Panc1 (cell line): ENCODE data around the gene CD8A.

Source experiments
- CTCF ChIP-seq: fragments of 450-650 bp; IDR thresholded peaks from 2 replicates; pipeline ENCODE4 v1.5.1; 2017; ENCODE audit warnings: mild to moderate bottlenecking
- POLR2AphosphoS5 ChIP-seq: IDR thresholded peaks from 2 replicates; pipeline ENCODE4 v1.6.1; 2012; ENCODE audit warnings: mild to moderate bottlenecking, low read depth, low read length, moderate library complexity
- SIN3A ChIP-seq: IDR thresholded peaks from 2 replicates; pipeline ENCODE4 v1.6.1; 2012; ENCODE audit warnings: low read depth, mild to moderate bottlenecking, low read length, moderate library complexity, borderline replicate concordance; ENCODE audit not compliant: insufficient read depth
- TCF7L2 ChIP-seq: IDR thresholded peaks from 2 replicates; pipeline ENCODE4 v1.6.1; 2011; ENCODE audit warnings: mild to moderate bottlenecking, low read depth, low read length, inconsistent platforms

DNA sequence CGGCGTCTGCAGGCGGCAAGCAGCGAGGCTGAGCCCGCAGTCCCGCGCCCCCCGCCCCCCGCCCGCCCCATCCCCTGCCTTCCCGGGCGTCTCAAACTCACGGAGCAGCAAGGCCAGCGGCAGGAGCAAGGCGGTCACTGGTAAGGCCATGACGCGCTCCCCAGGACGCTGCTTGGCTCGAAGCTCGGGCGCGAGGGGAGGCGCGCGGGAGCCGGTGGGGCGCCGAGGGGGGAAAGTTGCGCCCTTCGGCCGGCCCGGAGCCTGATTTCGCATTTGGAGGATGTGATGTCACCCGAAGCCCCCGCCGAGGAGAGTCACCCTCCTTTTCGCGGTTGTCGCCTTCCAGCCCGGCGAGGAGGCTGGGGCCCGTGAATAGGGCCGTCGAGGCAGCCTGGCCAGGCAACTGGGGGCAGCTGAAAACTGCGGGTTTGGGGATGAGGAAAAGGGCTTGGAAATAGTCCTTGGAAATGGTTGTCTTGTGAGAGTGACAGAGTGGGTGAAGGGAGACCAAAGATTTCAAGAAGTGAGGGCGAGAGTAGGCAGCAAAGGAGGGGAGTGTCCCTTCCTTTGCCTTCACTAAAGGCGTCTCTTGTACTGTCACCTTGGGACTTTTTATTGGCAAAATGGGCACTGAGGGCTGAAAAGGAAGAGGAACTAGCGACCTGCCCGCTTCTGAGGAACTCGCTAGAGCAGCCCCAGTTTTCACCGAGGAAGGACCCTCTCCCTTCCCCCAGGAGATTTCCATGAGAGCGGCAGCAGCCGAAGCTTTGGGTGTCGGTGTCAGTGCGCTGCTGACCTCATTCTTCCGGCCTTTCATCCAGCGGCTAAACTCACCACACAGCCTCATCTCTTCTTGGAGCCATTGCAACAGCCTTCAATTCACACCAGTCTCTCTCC, at the start of gene CD8A:
- TF ChIP-seq CTCF = no peak
- TF ChIP-seq POLR2AphosphoS5 = no peak
- no peak for TF ChIP-seq TCF7L2
- TF ChIP-seq SIN3A = no peak
